ENCODE measurements around the gene CDH20.

CDH20 gene

GRCh38 chr18:61602836-61603235 is 269.6 kb downstream of the CDH20 start:
- Histone ChIP-seq H3K27ac (ENCODE audit: low read depth, low read length) (no peak overlapping the region), H3F3A (ENCODE audit: insufficient read depth) (no peaks in the 10 kb centered on the region), H3K4me3 (ENCODE audit: insufficient read depth, low read length, poor library complexity, severe bottlenecking) (no peak overlapping the region), H3K36me3 (ENCODE audit: low read length) (no peaks in the 10 kb centered on the region), H3K9ac (ENCODE audit: low read length) (no peak overlapping the region), H4K20me1 (ENCODE audit: low read depth, low read length) (no peaks in the 10 kb centered on the region), H3K79me2 (ENCODE audit: insufficient read depth, low read length) (no peaks in the 10 kb centered on the region), H3K4me2 (ENCODE audit: low read depth, low read length, poor library complexity, severe bottlenecking) (no peak overlapping the region), H3K9me2 (replicated peaks; ENCODE audit: insufficient read depth, low read length) (no peaks in the 10 kb centered on the region), H3K9me3 (ENCODE audit: insufficient read depth, low read length) (no peaks in the 10 kb centered on the region), H3K27me3 (ENCODE audit: low read length) (no peaks in the 10 kb centered on the region), H2AFZ (ENCODE audit: low read depth, low read length, severe bottlenecking) (no peak overlapping the region)
- TF ChIP-seq CTCF (IDR thresholded peaks at IDR 0.05; ENCODE audit: insufficient read depth, low read length, poor library complexity, severe bottlenecking) (no peak), EZH2phosphoT487 (conservative IDR thresholded peaks at IDR 0.05; ENCODE audit: low read length) (no peak)
